ENCODE measurements around the gene ENOX2. TPM values are rescaled to one million over a fixed set of nuclear protein-coding genes. Genes with fewer than 3 reads are reported as not detected.

ENOX2 gene
- total RNA-seq, 1 donor from 2014 or later = 8.1 TPM

DNA sequence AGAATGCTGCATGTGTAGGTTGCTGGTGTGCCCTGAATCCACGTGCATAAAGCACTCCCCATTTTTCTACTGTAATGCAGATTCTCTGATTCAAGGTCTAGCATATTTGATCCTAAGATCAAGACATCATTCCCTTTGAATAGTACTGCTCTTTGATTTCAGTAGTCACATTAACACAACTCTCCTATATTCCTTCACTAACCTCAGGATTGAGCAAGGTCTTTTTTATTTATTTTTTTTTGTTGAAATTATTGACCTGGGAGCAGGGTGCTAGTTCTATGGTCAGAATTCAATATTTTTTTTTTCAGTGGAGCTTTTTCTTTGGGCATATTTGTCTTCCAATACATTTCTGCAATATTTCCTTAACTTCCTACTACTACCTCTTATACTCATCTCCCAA, 255.5 kb downstream of the ENOX2 start:
- H3K4me3 ChIP-seq (ENCODE audit: low read depth, low read length) = no peak overlapping the region
- TF ChIP-seq CTCF (conservative IDR thresholded peaks at IDR 0.05; ENCODE audit: low read depth, low read length) = no peak
- no peak for DNase-seq (ENCODE audit: low read depth)

- no peak for TF ChIP-seq CTCF (conservative IDR thresholded peaks at IDR 0.05; ENCODE audit: low read depth, low read length)
- DNase-seq (ENCODE audit: low read depth) = no peak
- no peak overlapping the region for H3K4me3 ChIP-seq (ENCODE audit: low read depth, low read length)
Measured at GRCh38 chrX:130645955-130646583, 256.9 kb downstream of the ENOX2 start.

- TF ChIP-seq CTCF (conservative IDR thresholded peaks at IDR 0.05; ENCODE audit: low read depth, low read length) = no peak
- DNase-seq (ENCODE audit: low read depth) = no peak
- no peak overlapping the region for H3K4me3 ChIP-seq (ENCODE audit: low read depth, low read length)
Measured at GRCh38 chrX:130637591-130637990, 265.4 kb downstream of the ENOX2 start.

- H3K4me3 ChIP-seq (ENCODE audit: low read depth, low read length) = no peak overlapping the region
- no peak for TF ChIP-seq CTCF (conservative IDR thresholded peaks at IDR 0.05; ENCODE audit: low read depth, low read length)
- DNase-seq (ENCODE audit: low read depth) = no peak
Measured at GRCh38 chrX:130636277-130636676, 266.7 kb downstream of the ENOX2 start.

GRCh38 chrX:130631011-130631410, 272.0 kb downstream of the ENOX2 start:
- no peak for TF ChIP-seq CTCF (conservative IDR thresholded peaks at IDR 0.05; ENCODE audit: low read depth, low read length)
- no peak for DNase-seq (ENCODE audit: low read depth)
- no peak overlapping the region for H3K4me3 ChIP-seq (ENCODE audit: low read depth, low read length)

DNA sequence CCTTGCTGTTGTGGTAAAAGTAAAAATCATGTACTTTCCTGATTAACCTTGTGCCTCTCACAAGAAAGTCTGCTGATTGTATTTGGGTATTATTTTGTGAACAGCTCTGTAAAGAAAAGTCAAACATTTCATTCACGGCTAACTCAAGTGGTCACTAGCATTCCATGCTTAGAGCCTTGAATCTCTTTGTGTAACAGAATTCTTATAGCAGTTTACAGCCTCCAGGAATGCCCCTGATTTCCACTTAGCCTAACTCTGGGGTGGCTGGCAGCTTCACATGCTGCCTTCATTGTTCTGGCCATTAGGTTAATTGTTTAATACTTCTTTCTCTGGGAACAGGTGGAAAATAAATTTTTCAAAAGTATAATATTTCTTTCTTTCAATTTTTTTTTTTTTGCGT, 274.5 kb downstream of the ENOX2 start:
- no peak for TF ChIP-seq CTCF (conservative IDR thresholded peaks at IDR 0.05; ENCODE audit: low read depth, low read length)
- no peak overlapping the region for H3K4me3 ChIP-seq (ENCODE audit: low read depth, low read length)
- DNase-seq (ENCODE audit: low read depth) = no peak

DNA sequence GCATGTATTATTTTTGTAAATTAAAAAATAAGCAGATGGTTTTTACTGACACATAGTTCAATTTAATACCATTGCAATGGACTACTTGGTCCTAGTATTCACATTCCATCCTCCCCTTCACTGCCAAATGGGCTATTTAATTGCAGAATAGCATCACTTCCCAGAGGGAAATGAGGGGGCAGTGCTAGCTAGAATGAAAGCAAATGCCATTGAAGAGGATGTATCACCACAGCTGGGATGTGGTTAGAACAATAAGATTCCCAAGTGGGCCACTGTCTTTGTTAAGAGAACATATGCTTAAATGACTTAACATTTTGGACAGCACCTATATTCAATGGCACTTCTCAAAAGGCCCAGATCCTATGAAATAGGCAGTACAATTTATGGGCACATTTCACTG, 276.5 kb downstream of the ENOX2 start:
- no peak for DNase-seq (ENCODE audit: low read depth)
- H3K4me3 ChIP-seq (ENCODE audit: low read depth, low read length) = no peak overlapping the region
- no peak for TF ChIP-seq CTCF (conservative IDR thresholded peaks at IDR 0.05; ENCODE audit: low read depth, low read length)

Data from epithelial cell of proximal tubule (primary cell).